SK-N-SH (cell line): ENCODE measurements around the gene AFAP1L2. TPM values are rescaled to one million over a fixed set of nuclear protein-coding genes. Genes with fewer than 3 reads are reported as not detected.

ENCODE experiments used
- CTCF ChIA-PET: fragments of 300-600, 350-600 bp; formaldehyde crosslinking; extraction: SDS; loops from one replicate; lab custom pipeline; 2021; lab: Yijun Ruan, JAX
- POLR2A ChIA-PET: fragments of 350-600 bp; sonication (Branson Sonifier 250); formaldehyde crosslinking; extraction: SDS; loops from one replicate; lab custom pipeline; 2020; ENCODE audit warnings: antibody characterized with exemption, inconsistent platforms; lab: Yijun Ruan, JAX
- DNase-seq: peaks from one replicate; pipeline ENCODE4 v3.0.0; 2012
- H2AFZ ChIP-seq: fragments of 200-600 bp; sonication (generic); 2 replicates; pipeline ENCODE4 v1.8.1; 2016; ENCODE audit warnings: antibody characterized with exemption, mild to moderate bottlenecking, low read depth
- H3F3A ChIP-seq: fragments of 200-600 bp; sonication (generic); replicated peaks from 2 replicates; pipeline ENCODE3; 2016; ENCODE audit warnings: antibody characterized with exemption, mild to moderate bottlenecking; ENCODE audit not compliant: insufficient read depth
- H3K27ac ChIP-seq, 2 experiments: fragments of 200-500 bp in 1 of 2; fragments of 200-600 bp in 1 of 2; sonication (Bioruptor generic) in 1 of 2; sonication (generic), shearing (Covaris generic) in 1 of 2; 2 replicates each; pipeline versions ENCODE4 v1.5.1 to v1.6.1; 2014 to 2016; ENCODE audit warnings: low read depth in 2 of 2, inconsistent platforms in 1 of 2, low read length in 1 of 2, mild to moderate bottlenecking in 1 of 2, mixed read lengths in 1 of 2
- H3K27me3 ChIP-seq: fragments of 200-600 bp; sonication (generic), shearing (Covaris generic); 2 replicates; pipeline ENCODE4 v1.6.1; 2016; ENCODE audit warnings: mixed run types; ENCODE audit not compliant: insufficient read depth
- H3K36me3 ChIP-seq, 2 experiments: fragments of 200-500 bp in 1 of 2; fragments of 200-600 bp in 1 of 2; sonication (Bioruptor generic) in 1 of 2; sonication (generic) in 1 of 2; replicated peaks in 1 of 2; 2 replicates each; pipeline versions ENCODE3 to v1.5.1; 2014 to 2016; ENCODE audit warnings: low read length in 1 of 2, mild to moderate bottlenecking in 1 of 2; ENCODE audit not compliant: insufficient read depth in 2 of 2, control insufficient read depth in 1 of 2
- H3K4me1 ChIP-seq, 2 experiments: fragments of 200-500 bp in 1 of 2; fragments of 200-600 bp in 1 of 2; sonication (Bioruptor generic) in 1 of 2; sonication (generic), shearing (Covaris generic) in 1 of 2; 2 replicates each; pipeline versions ENCODE4 v1.5.1 to v1.6.1; 2014 to 2016; ENCODE audit warnings: low read depth in 1 of 2, low read length in 1 of 2, mixed run types in 1 of 2; ENCODE audit not compliant: insufficient read depth in 2 of 2, control insufficient read depth in 1 of 2
- H3K4me2 ChIP-seq: fragments of 200-600 bp; sonication (generic), shearing (Covaris generic); 2 replicates; pipeline ENCODE4 v1.6.1; 2017; ENCODE audit warnings: mixed run types
- H3K4me3 ChIP-seq, 2 experiments: fragments of 200-500 bp in 1 of 2; fragments of 200-600 bp in 1 of 2; sonication (Bioruptor generic) in 1 of 2; sonication (generic), shearing (Covaris generic) in 1 of 2; 2 replicates each; pipeline versions ENCODE4 v1.5.1 to v1.8.1; 2014 to 2016; ENCODE audit warnings: low read depth in 2 of 2, inconsistent platforms in 1 of 2, low read length in 1 of 2, mild to moderate bottlenecking in 1 of 2, mixed read lengths in 1 of 2, moderate library complexity in 1 of 2
- H3K79me2 ChIP-seq: fragments of 200-600 bp; sonication (generic); 2 replicates; pipeline ENCODE4 v1.8.1; 2017; ENCODE audit warnings: mild to moderate bottlenecking; ENCODE audit not compliant: insufficient read depth
- H3K9ac ChIP-seq: fragments of 200-600 bp; sonication (generic); 2 replicates; pipeline ENCODE4 v1.6.1; 2017; ENCODE audit warnings: mixed run types
- H3K9me2 ChIP-seq: fragments of 200-600 bp; sonication (generic); 2 replicates; pipeline ENCODE4 v1.6.1; 2017; ENCODE audit warnings: mixed run types
- H3K9me3 ChIP-seq: fragments of 200-600 bp; sonication (generic); 2 replicates; pipeline ENCODE4 v1.6.1; 2017; ENCODE audit warnings: mixed run types, mild to moderate bottlenecking, moderate library complexity
- H4K20me1 ChIP-seq: fragments of 200-600 bp; sonication (generic); 2 replicates; pipeline ENCODE4 v1.6.1; 2017; ENCODE audit warnings: mild to moderate bottlenecking, mixed run types; ENCODE audit not compliant: insufficient read depth
- CHD2 ChIP-seq: fragments of 150-350 bp; IDR thresholded peaks from 2 replicates; pipeline ENCODE4 v1.6.1; 2018; ENCODE audit warnings: low read length; ENCODE audit not compliant: partially characterized antibody
- ELF1 ChIP-seq: IDR thresholded peaks from 2 replicates; pipeline ENCODE4 v1.4.0; 2012
- FOSL2 ChIP-seq: IDR thresholded peaks from 2 replicates; pipeline ENCODE4 v1.4.0; 2012; ENCODE audit warnings: low read depth, mild to moderate bottlenecking, moderate library complexity, borderline replicate concordance
- FOXM1 ChIP-seq: IDR thresholded peaks from 2 replicates; pipeline ENCODE4 v1.4.0; 2012; ENCODE audit warnings: low read depth, mild to moderate bottlenecking
- GABPA ChIP-seq: IDR thresholded peaks from 2 replicates; pipeline ENCODE4 v1.4.0; 2012; ENCODE audit warnings: low read depth, mild to moderate bottlenecking
- JUND ChIP-seq: IDR thresholded peaks from 2 replicates; pipeline ENCODE4 v1.4.0; 2012
- MAX ChIP-seq: IDR thresholded peaks from 2 replicates; pipeline ENCODE4 v1.4.0; 2012; ENCODE audit warnings: low read depth
- MEF2A ChIP-seq: IDR thresholded peaks from 2 replicates; pipeline ENCODE4 v1.4.0; 2012; ENCODE audit warnings: low read depth, borderline replicate concordance
- PBX3 ChIP-seq: IDR thresholded peaks from 2 replicates; pipeline ENCODE4; 2012
- POLR2AphosphoS5 ChIP-seq: IDR thresholded peaks from 2 replicates; pipeline ENCODE4 v1.6.1; 2012; ENCODE audit warnings: low read depth, low read length
- RFX5 ChIP-seq: IDR thresholded peaks from 2 replicates; pipeline ENCODE4 v1.6.1; 2012; ENCODE audit warnings: mild to moderate bottlenecking, improper control_type of control experiment, low read length
- SMC3 ChIP-seq: IDR thresholded peaks from 2 replicates; pipeline ENCODE4 v1.6.1; 2012; ENCODE audit warnings: low read depth, low read length, improper control_type of control experiment
- TCF12 ChIP-seq: IDR thresholded peaks from 2 replicates; pipeline ENCODE4 v1.4.0; 2012
- USF2 ChIP-seq: fragments of 150-350 bp; IDR thresholded peaks from 2 replicates; pipeline ENCODE4 v1.6.1; 2017; ENCODE audit warnings: antibody characterized with exemption, low read length, low read depth, borderline replicate concordance
- YY1 ChIP-seq: IDR thresholded peaks from 2 replicates; pipeline ENCODE4 v1.4.0; 2012; ENCODE audit warnings: low read depth, mild to moderate bottlenecking
- WGBS: methylation state at CpG from one replicate; pipeline ENCODE4 v1.1.6; 2017; ENCODE audit warnings: low lambda C conversion rate; 5-methylcytosine and 5-hydroxymethylcytosine counted together
- polyA plus RNA-seq, 3 experiments: library from polyadenylated mRNA; depleted of rRNA; stranded (reverse); fragments of >200 nt; gene quantifications; 2 replicates each; pipeline ENCODE4 v1.2.3, GENCODE V29; 2012
- TF ChIP-seq, protein P1 (sequence below): IDR thresholded peaks from 2 replicates; pipeline ENCODE4 v1.6.1; 2012; ENCODE audit warnings: mild to moderate bottlenecking, low read depth, low read length, moderate library complexity

Gene AFAP1L2
- polyA plus RNA-seq, 1 of the 3 experiments (the other 2 are of a cell fraction) = 0.54 TPM

- TF ChIP-seq, protein P1, sequence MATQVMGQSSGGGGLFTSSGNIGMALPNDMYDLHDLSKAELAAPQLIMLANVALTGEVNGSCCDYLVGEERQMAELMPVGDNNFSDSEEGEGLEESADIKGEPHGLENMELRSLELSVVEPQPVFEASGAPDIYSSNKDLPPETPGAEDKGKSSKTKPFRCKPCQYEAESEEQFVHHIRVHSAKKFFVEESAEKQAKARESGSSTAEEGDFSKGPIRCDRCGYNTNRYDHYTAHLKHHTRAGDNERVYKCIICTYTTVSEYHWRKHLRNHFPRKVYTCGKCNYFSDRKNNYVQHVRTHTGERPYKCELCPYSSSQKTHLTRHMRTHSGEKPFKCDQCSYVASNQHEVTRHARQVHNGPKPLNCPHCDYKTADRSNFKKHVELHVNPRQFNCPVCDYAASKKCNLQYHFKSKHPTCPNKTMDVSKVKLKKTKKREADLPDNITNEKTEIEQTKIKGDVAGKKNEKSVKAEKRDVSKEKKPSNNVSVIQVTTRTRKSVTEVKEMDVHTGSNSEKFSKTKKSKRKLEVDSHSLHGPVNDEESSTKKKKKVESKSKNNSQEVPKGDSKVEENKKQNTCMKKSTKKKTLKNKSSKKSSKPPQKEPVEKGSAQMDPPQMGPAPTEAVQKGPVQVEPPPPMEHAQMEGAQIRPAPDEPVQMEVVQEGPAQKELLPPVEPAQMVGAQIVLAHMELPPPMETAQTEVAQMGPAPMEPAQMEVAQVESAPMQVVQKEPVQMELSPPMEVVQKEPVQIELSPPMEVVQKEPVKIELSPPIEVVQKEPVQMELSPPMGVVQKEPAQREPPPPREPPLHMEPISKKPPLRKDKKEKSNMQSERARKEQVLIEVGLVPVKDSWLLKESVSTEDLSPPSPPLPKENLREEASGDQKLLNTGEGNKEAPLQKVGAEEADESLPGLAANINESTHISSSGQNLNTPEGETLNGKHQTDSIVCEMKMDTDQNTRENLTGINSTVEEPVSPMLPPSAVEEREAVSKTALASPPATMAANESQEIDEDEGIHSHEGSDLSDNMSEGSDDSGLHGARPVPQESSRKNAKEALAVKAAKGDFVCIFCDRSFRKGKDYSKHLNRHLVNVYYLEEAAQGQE = no peak
- TF ChIP-seq FOSL2 = no peak
- TF ChIP-seq YY1 = no peak
- no peak for TF ChIP-seq CHD2
These were observed 91.2 kb downstream of the AFAP1L2 start (continued) for GRCh38 chr10:114313139-114313538.

DNA sequence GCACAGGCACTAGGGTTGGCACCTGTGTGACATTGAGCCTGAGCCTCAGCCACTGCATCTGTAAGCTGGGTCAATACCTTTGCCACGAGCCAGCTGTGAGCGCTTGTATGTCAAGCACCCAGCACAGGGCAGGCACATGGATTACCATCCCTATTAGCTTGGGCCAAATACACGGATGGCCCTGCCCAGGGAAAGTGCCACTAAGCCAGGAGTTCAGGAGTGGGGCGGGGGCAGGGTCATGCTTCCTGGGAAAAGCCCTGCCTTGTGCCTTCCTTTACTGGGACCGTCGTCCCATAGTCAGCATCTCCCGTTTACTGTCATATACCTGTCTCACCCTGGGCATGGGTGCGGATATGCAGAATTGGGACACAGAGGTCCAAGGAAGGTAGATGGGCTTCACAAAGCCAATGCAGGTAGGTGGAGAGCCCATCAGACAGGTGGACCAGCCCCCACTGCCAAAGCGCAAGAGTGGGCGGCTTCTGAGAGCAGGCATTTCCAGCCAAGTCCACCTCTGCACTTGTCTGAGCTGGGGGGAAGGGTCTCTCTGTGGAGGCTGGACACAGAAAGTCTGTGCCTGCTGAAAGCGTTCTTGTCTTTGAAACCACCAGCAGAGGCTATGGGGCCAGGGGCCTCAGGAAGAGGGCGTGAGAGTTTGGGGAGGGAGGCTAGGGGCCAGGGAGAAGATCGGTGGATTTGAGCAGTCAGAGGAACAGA is 92.6 kb downstream of the AFAP1L2 start:
- peaks cover 0 to 8% of the 10 kb centered on the region in 2 experiments; a peak in 1 of 4 replicates for H3K4me1 ChIP-seq
- TF ChIP-seq TCF12 = no peak
- no peak for TF ChIP-seq SMC3
- no peak for TF ChIP-seq USF2
- TF ChIP-seq FOXM1 = no peak
- no peak for TF ChIP-seq MAX
- TF ChIP-seq JUND = no peak
- TF ChIP-seq RFX5 = no peak
- TF ChIP-seq, protein P1 = no peak
- no peak for TF ChIP-seq POLR2AphosphoS5
- no peak for TF ChIP-seq GABPA
- TF ChIP-seq PBX3 = no peak
- no peak for TF ChIP-seq FOSL2
- no peak for TF ChIP-seq ELF1
- TF ChIP-seq MEF2A = no peak
- TF ChIP-seq, all 33 proteins: peak for 0

More for the DNA sequence above, 92.6 kb downstream of the AFAP1L2 start:
- H3K27ac ChIP-seq = no peak overlapping the region
- no peak overlapping the region for H2AFZ ChIP-seq
- no peaks in the 10 kb centered on the region for H4K20me1 ChIP-seq
- POLR2A ChIA-PET = no interaction called here
- CTCF ChIA-PET = interaction anchor here (1.0 to 1.2 kb wide), 3 partner anchors 8 to 475 kb away, joined by 3 to 8 read pairs (median 4); no protein-coding TSS in a partner anchor
- no peak overlapping the region for H3K4me2 ChIP-seq
- no peaks in the 10 kb centered on the region for H3K36me3 ChIP-seq
- no peaks in the 10 kb centered on the region for H3K79me2 ChIP-seq
- H3F3A ChIP-seq = no peaks in the 10 kb centered on the region
- no peaks in the 10 kb centered on the region for H3K9me3 ChIP-seq
- no peaks in the 10 kb centered on the region for H3K9me2 ChIP-seq
- no peak overlapping the region for H3K9ac ChIP-seq
- no peak overlapping the region for H3K4me3 ChIP-seq
- H3K27me3 ChIP-seq = no peaks in the 10 kb centered on the region
- WGBS = 81% methylated on average over 9 of the region's 13 CpGs
- DNase-seq = no peak
